ENCODE results near the gene PEX3. TPM values are rescaled to one million over a fixed set of nuclear protein-coding genes. Genes with fewer than 3 reads are reported as not detected.

Gene PEX3
- total RNA-seq, 1 donor from 2014 or later = 18.8 TPM

GRCh38 chr6:143515766-143516355 is 65.3 kb downstream of the PEX3 start:
- TF ChIP-seq, protein P1, sequence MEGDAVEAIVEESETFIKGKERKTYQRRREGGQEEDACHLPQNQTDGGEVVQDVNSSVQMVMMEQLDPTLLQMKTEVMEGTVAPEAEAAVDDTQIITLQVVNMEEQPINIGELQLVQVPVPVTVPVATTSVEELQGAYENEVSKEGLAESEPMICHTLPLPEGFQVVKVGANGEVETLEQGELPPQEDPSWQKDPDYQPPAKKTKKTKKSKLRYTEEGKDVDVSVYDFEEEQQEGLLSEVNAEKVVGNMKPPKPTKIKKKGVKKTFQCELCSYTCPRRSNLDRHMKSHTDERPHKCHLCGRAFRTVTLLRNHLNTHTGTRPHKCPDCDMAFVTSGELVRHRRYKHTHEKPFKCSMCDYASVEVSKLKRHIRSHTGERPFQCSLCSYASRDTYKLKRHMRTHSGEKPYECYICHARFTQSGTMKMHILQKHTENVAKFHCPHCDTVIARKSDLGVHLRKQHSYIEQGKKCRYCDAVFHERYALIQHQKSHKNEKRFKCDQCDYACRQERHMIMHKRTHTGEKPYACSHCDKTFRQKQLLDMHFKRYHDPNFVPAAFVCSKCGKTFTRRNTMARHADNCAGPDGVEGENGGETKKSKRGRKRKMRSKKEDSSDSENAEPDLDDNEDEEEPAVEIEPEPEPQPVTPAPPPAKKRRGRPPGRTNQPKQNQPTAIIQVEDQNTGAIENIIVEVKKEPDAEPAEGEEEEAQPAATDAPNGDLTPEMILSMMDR (IDR thresholded peaks at IDR 0.05) = no peak
- intact Hi-C loops (cut with DNase I) = no loop called here
- no peaks in the 10 kb centered on the region for H3K27me3 ChIP-seq
- no peak overlapping the region for H3K27ac ChIP-seq
- DNase-seq (no peak), ATAC-seq (no peak)
- no peaks in the 10 kb centered on the region for H3K36me3 ChIP-seq
- H3K9me3 ChIP-seq = no peaks in the 10 kb centered on the region
- H3K4me3 ChIP-seq = no peak overlapping the region
- peaks cover 16% of the 10 kb centered on the region for H3K4me1 ChIP-seq

GRCh38 chr6:143516690-143517446 is 66.3 kb downstream of the PEX3 start:
- TF ChIP-seq, protein P1 (IDR thresholded peaks at IDR 0.05) = no peak
- ATAC-seq (peak; percentile 38), DNase-seq (no peak)
- Histone ChIP-seq H3K4me1 (peaks cover 14% of the 10 kb centered on the region), H3K36me3 (no peaks in the 10 kb centered on the region), H3K4me3 (no peak overlapping the region), H3K27ac (no peak overlapping the region), H3K27me3 (no peaks in the 10 kb centered on the region), H3K9me3 (no peaks in the 10 kb centered on the region)
- intact Hi-C loops (cut with DNase I) = no loop called here

GRCh38 chr6:143517447-143517773 is 66.8 kb downstream of the PEX3 start:
- H3K4me1 ChIP-seq = peaks cover 9% of the 10 kb centered on the region
- H3K27me3 ChIP-seq = no peaks in the 10 kb centered on the region
- H3K4me3 ChIP-seq = no peak overlapping the region
- H3K27ac ChIP-seq = no peak overlapping the region
- TF ChIP-seq, protein P1 (IDR thresholded peaks at IDR 0.05) = no peak
- no peaks in the 10 kb centered on the region for H3K36me3 ChIP-seq
- intact Hi-C loops (cut with DNase I) = no loop called here
- DNase-seq (no peak), ATAC-seq (no peak)
- H3K9me3 ChIP-seq = no peaks in the 10 kb centered on the region

- Histone ChIP-seq H3K36me3 (no peaks in the 10 kb centered on the region), H3K4me1 (no peaks in the 10 kb centered on the region), H3K4me3 (no peak overlapping the region), H3K27me3 (no peaks in the 10 kb centered on the region), H3K9me3 (no peaks in the 10 kb centered on the region), H3K27ac (no peak overlapping the region)
- no peak for DNase-seq
- TF ChIP-seq, protein P1 (IDR thresholded peaks at IDR 0.05) = no peak
- intact Hi-C loops (cut with DNase I) = no loop called here
- no peak for ATAC-seq
Observed at GRCh38 chr6:143522039-143522600, 71.5 kb downstream of the PEX3 start.

- Histone ChIP-seq H3K4me3 (no peak overlapping the region), H3K9me3 (no peaks in the 10 kb centered on the region), H3K36me3 (no peaks in the 10 kb centered on the region), H3K27me3 (no peaks in the 10 kb centered on the region), H3K4me1 (no peaks in the 10 kb centered on the region), H3K27ac (no peak overlapping the region)
- TF ChIP-seq, protein P1 (IDR thresholded peaks at IDR 0.05) = no peak
- intact Hi-C loops (cut with DNase I) = no loop called here
- DNase-seq = no peak
- no peak for ATAC-seq
Observed at GRCh38 chr6:143525356-143525755, 74.8 kb downstream of the PEX3 start.
